ENCODE results near the gene DRG2.

Gene DRG2

DNA sequence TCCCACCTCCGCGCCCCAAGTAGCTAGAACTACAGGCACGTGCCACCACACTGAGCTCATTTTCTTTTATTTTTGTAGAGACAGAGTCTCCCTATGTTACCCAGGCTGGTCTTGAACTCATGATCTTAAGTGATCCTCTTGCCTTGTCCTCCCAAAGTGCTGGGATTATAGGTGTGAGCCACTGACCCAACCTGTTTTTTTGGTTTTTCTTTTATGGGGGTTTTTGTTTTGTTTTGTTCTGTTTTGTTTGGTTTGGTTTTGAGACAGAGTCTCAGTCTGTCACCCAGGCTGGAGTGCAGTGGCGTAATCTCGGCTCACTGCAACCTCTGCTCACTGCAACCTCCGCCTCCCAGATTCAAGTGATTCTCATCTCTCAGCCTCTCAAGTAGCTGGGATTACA, 32.2 kb upstream of the DRG2 start:
- TF ChIP-seq CREB1 (IDR thresholded peaks at IDR 0.05; ENCODE audit: low read depth) = no peak
- TF ChIP-seq FOXM1 (IDR thresholded peaks at IDR 0.05; ENCODE audit: borderline replicate concordance, low read depth) = no peak
- TF ChIP-seq ZBTB7A (IDR thresholded peaks at IDR 0.05; ENCODE audit: low read depth) = no peak
- no peak for TF ChIP-seq RAD21 (IDR thresholded peaks at IDR 0.05; ENCODE audit: low read depth)
- no peak for TF ChIP-seq EP300 (IDR thresholded peaks at IDR 0.05; ENCODE audit: borderline replicate concordance)
- no peak for TF ChIP-seq NFIC (IDR thresholded peaks at IDR 0.05)
- TF ChIP-seq YY1 (IDR thresholded peaks at IDR 0.05; ENCODE audit: low read depth) = no peak

DNA sequence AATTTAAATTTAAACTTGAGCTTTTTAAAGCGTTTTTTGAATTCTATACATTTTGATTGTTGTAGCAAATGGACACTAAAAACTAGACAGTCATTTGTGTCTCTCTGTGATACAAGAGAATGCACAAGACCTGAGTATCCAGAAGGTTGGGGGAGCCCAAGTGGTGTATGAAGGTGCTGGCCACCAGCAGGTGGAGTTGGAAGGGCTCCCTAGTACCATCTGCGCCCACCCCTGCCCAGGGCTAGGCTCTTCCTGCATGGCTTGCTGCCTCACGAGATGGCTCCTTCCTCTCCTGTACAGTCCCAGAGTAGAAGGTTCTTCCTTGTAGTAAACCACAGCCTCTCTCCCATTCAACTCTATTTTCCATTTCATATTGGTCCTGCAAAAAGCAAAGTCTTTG, 31.5 kb upstream of the DRG2 start:
- TF ChIP-seq, protein P1, sequence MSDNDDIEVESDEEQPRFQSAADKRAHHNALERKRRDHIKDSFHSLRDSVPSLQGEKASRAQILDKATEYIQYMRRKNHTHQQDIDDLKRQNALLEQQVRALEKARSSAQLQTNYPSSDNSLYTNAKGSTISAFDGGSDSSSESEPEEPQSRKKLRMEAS (IDR thresholded peaks at IDR 0.05) = no peak
- TF ChIP-seq EGR1 (IDR thresholded peaks at IDR 0.05) (no peak), EP300 (IDR thresholded peaks at IDR 0.05; ENCODE audit: borderline replicate concordance) (no peak)

DNA sequence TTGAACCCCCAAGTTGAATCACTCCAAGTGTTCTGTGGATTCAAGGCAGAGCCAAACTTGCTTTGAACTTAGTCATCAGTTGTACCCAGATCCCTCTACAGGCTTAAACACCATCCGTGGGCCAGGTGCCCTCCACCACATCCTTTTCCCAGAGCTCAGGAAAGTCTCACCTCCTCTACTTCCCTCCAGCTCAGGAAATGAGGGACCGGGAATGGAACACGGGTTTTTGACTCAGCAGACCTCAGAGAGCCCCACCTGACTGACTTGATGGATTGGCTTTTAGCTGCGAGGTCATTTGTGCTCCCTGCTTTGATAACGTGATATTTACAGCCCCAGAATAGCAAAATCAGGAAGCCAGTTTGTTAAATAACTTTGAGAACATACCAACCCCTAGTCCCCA, 28.5 kb upstream of the DRG2 start:
- TF ChIP-seq TCF12 (IDR thresholded peaks at IDR 0.05; ENCODE audit: low read depth) (no peak), ZBTB7A (IDR thresholded peaks at IDR 0.05; ENCODE audit: low read depth) (no peak), CREB1 (IDR thresholded peaks at IDR 0.05; ENCODE audit: low read depth) (no peak), CEBPB (IDR thresholded peaks at IDR 0.05) (no peak), TEAD4 (IDR thresholded peaks at IDR 0.05) (no peak), EP300 (IDR thresholded peaks at IDR 0.05; ENCODE audit: borderline replicate concordance) (no peak), RAD21 (IDR thresholded peaks at IDR 0.05; ENCODE audit: low read depth) (no peak), FOXM1 (IDR thresholded peaks at IDR 0.05; ENCODE audit: borderline replicate concordance, low read depth) (no peak), NFIC (IDR thresholded peaks at IDR 0.05) (no peak), TAF1 (IDR thresholded peaks at IDR 0.05; ENCODE audit: low read depth) (no peak), EGR1 (IDR thresholded peaks at IDR 0.05) (no peak), YY1 (IDR thresholded peaks at IDR 0.05; ENCODE audit: low read depth) (no peak)
- TF ChIP-seq, protein P2, sequence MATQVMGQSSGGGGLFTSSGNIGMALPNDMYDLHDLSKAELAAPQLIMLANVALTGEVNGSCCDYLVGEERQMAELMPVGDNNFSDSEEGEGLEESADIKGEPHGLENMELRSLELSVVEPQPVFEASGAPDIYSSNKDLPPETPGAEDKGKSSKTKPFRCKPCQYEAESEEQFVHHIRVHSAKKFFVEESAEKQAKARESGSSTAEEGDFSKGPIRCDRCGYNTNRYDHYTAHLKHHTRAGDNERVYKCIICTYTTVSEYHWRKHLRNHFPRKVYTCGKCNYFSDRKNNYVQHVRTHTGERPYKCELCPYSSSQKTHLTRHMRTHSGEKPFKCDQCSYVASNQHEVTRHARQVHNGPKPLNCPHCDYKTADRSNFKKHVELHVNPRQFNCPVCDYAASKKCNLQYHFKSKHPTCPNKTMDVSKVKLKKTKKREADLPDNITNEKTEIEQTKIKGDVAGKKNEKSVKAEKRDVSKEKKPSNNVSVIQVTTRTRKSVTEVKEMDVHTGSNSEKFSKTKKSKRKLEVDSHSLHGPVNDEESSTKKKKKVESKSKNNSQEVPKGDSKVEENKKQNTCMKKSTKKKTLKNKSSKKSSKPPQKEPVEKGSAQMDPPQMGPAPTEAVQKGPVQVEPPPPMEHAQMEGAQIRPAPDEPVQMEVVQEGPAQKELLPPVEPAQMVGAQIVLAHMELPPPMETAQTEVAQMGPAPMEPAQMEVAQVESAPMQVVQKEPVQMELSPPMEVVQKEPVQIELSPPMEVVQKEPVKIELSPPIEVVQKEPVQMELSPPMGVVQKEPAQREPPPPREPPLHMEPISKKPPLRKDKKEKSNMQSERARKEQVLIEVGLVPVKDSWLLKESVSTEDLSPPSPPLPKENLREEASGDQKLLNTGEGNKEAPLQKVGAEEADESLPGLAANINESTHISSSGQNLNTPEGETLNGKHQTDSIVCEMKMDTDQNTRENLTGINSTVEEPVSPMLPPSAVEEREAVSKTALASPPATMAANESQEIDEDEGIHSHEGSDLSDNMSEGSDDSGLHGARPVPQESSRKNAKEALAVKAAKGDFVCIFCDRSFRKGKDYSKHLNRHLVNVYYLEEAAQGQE (IDR thresholded peaks at IDR 0.05; ENCODE audit: low read depth) = no peak
- TF ChIP-seq, protein P1 (IDR thresholded peaks at IDR 0.05) = no peak
- TF ChIP-seq, protein P3, sequence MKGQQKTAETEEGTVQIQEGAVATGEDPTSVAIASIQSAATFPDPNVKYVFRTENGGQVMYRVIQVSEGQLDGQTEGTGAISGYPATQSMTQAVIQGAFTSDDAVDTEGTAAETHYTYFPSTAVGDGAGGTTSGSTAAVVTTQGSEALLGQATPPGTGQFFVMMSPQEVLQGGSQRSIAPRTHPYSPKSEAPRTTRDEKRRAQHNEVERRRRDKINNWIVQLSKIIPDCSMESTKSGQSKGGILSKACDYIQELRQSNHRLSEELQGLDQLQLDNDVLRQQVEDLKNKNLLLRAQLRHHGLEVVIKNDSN (IDR thresholded peaks at IDR 0.05) = no peak

DNA sequence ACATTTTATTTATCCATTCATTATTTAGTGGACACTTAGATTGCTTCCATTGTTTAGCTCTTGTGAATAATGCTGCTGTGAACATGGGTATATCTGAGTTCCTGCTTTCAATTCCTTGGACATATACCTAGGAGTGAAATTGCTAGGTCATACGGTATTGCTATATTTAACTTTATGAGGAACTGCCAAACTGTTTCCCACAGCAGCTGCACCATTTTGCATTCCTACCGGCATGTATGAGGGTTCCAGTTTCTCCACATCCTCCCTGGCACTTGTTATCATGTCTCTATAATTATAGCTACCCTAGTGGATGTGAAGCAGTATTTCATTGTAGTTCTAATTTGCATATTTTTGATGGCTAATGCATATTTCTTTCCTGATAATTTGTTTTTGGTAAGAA, 23.7 kb upstream of the DRG2 start:
- TF ChIP-seq TEAD4 (IDR thresholded peaks at IDR 0.05) (no peak), CEBPB (IDR thresholded peaks at IDR 0.05) (no peak)
- TF ChIP-seq, protein P2 (IDR thresholded peaks at IDR 0.05; ENCODE audit: low read depth) = no peak

DNA sequence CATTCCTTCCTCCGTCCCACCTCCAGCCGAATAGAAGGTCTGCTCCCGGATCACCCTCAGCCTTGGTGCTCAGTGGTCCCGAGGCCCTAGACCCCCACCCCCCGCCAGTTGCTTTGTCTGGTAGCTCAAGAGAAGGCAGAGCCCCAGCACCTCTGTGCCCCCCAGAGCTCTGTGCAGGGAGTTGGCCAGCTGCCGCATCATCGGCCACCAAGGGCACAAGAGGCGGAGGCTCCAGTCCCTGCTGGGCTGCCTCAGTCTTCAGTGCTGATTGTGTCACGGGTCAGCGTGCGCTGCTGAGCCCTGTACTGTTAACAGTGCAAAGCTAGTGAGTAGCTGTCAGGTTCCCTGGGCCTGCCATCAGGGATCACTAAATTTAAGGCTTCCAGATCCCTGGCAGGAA, 22.2 kb upstream of the DRG2 start:
- no peak for TF ChIP-seq RAD21 (IDR thresholded peaks at IDR 0.05; ENCODE audit: low read depth)
- TF ChIP-seq FOXM1 (IDR thresholded peaks at IDR 0.05; ENCODE audit: borderline replicate concordance, low read depth) = no peak

DNA sequence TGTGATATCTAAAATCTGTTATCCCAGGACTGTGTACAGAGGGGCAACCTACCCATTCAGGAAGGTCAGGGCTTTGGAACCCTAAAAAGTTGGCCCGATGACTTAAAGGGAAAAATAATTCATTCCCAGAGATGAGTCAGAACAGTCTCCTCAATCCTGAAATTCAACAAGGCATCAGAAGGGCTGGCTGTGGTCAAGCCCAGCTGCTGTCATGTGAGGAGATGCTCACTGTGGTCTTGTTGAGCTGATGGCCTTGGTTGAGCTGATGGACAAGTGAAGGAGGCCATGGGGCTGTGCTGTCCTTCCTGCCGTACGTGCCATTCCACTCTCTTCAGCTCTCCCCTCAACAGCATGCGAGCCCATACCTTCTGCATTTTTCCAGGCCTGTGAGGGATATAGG, 20.9 kb upstream of the DRG2 start:
- TF ChIP-seq EGR1 (IDR thresholded peaks at IDR 0.05) = no peak
- no peak for TF ChIP-seq RAD21 (IDR thresholded peaks at IDR 0.05; ENCODE audit: low read depth)
- TF ChIP-seq, protein P1 (IDR thresholded peaks at IDR 0.05) = no peak

DNA sequence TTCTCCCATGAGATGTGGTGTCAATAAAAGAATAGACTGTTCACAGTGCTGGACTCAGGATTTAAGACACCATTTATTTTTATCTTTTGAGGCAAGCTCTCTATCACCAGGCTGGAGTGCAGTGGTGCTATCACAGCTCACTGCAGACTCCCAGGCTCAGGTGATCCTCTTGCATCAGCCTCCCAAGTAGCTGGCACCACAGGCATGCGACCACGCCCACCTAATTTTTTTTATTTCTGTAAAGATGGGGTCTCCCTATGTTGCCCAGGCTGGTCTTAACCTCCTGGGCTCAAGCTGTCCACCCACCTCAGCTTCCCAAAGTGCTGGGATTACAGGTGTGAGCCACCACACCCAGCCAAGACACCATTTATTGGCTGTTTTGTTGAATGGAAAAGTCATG, 18.6 kb upstream of the DRG2 start:
- TF ChIP-seq RAD21 (IDR thresholded peaks at IDR 0.05; ENCODE audit: low read depth) (no peak), CEBPB (IDR thresholded peaks at IDR 0.05) (no peak), FOXM1 (IDR thresholded peaks at IDR 0.05; ENCODE audit: borderline replicate concordance, low read depth) (no peak), NFIC (IDR thresholded peaks at IDR 0.05) (no peak), TCF12 (IDR thresholded peaks at IDR 0.05; ENCODE audit: low read depth) (no peak), ZBTB7A (IDR thresholded peaks at IDR 0.05; ENCODE audit: low read depth) (no peak), TEAD4 (IDR thresholded peaks at IDR 0.05) (no peak), CREB1 (IDR thresholded peaks at IDR 0.05; ENCODE audit: low read depth) (no peak), EGR1 (IDR thresholded peaks at IDR 0.05) (no peak), EP300 (IDR thresholded peaks at IDR 0.05; ENCODE audit: borderline replicate concordance) (no peak), TAF1 (IDR thresholded peaks at IDR 0.05; ENCODE audit: low read depth) (no peak), YY1 (IDR thresholded peaks at IDR 0.05; ENCODE audit: low read depth) (no peak)
- TF ChIP-seq, protein P2 (IDR thresholded peaks at IDR 0.05; ENCODE audit: low read depth) = no peak
- TF ChIP-seq, protein P3 (IDR thresholded peaks at IDR 0.05) = no peak
- TF ChIP-seq, protein P1 (IDR thresholded peaks at IDR 0.05) = no peak
